Measurements from ENCODE around the gene WWOX.

The WWOX gene

GRCh38 chr16:78098087-78098486 lies 1.4 kb upstream of the WWOX start:
- peak overlapping the region; percentile 59 for H3K9ac ChIP-seq (ENCODE audit: insufficient read length)
- H3K9me3 ChIP-seq (ENCODE audit: low read depth, low read length) = no peaks in the 10 kb centered on the region
- no peaks in the 10 kb centered on the region for H3K36me3 ChIP-seq (ENCODE audit: insufficient read depth, low read length)
- DNase-seq (ENCODE audit: low read depth, low spot score) = peak; percentile 79
- no peak for TF ChIP-seq FOXP2 (optimal IDR thresholded peaks at IDR 0.05; ENCODE audit: control extremely low read depth, extremely low read length, insufficient read depth)
- peak overlapping the region; percentile 98 for H3K27ac ChIP-seq
- no peak overlapping the region for H3K4me3 ChIP-seq

- TF ChIP-seq FOXP2 (optimal IDR thresholded peaks at IDR 0.05; ENCODE audit: control extremely low read depth, extremely low read length, insufficient read depth) (no peak), EZH2 (IDR thresholded peaks at IDR 0.05) (no peak), POLR2AphosphoS5 (IDR thresholded peaks at IDR 0.05; ENCODE audit: borderline replicate concordance, low read depth, low read length) (no peak)
- Histone ChIP-seq H3K9me3 (ENCODE audit: low read depth, low read length) (no peaks in the 10 kb centered on the region), H3K9ac (ENCODE audit: insufficient read length) (peak overlapping the region; percentile 78), H3K27ac (peak overlapping the region; percentile 99), H3K4me3 (peak overlapping the region; percentile 77), H3K36me3 (ENCODE audit: insufficient read depth, low read length) (no peaks in the 10 kb centered on the region)
- no peak for DNase-seq (ENCODE audit: low read depth, low spot score)
These were observed 721 bp upstream of the WWOX start for GRCh38 chr16:78098595-78099270.

GRCh38 chr16:78100112-78100467 lies 636 bp downstream of the WWOX start:
- Histone ChIP-seq H3K36me3 (ENCODE audit: insufficient read depth, low read length) (no peaks in the 10 kb centered on the region), H3K9ac (ENCODE audit: insufficient read length) (peak overlapping the region; percentile 81), H3K4me3 (peak overlapping the region; percentile 77), H3K9me3 (ENCODE audit: low read depth, low read length) (no peaks in the 10 kb centered on the region), H3K27ac (peak overlapping the region; percentile 99; the same call in 1 of the 2 replicates)
- TF ChIP-seq EZH2 (IDR thresholded peaks at IDR 0.05) (no peak), FOXP2 (optimal IDR thresholded peaks at IDR 0.05; ENCODE audit: control extremely low read depth, extremely low read length, insufficient read depth) (no peak), POLR2AphosphoS5 (IDR thresholded peaks at IDR 0.05; ENCODE audit: borderline replicate concordance, low read depth, low read length) (no peak)
- DNase-seq (ENCODE audit: low read depth, low spot score) = no peak

- TF ChIP-seq EZH2 (IDR thresholded peaks at IDR 0.05) (no peak), FOXP2 (optimal IDR thresholded peaks at IDR 0.05; ENCODE audit: control extremely low read depth, extremely low read length, insufficient read depth) (no peak), POLR2AphosphoS5 (IDR thresholded peaks at IDR 0.05; ENCODE audit: borderline replicate concordance, low read depth, low read length) (no peak)
- no peaks in the 10 kb centered on the region for H3K36me3 ChIP-seq (ENCODE audit: insufficient read depth, low read length)
- no peak overlapping the region for H3K4me3 ChIP-seq
- H3K27ac ChIP-seq = no peak overlapping the region
- no peaks in the 10 kb centered on the region for H3K9me3 ChIP-seq (ENCODE audit: low read depth, low read length)
- no peak for DNase-seq (ENCODE audit: low read depth, low spot score)
- H3K9ac ChIP-seq (ENCODE audit: insufficient read length) = no peak overlapping the region
These were observed 2.7 kb downstream of the WWOX start for GRCh38 chr16:78102122-78102660.

- no peak for DNase-seq (ENCODE audit: low read depth, low spot score)
- TF ChIP-seq FOXP2 (optimal IDR thresholded peaks at IDR 0.05; ENCODE audit: control extremely low read depth, extremely low read length, insufficient read depth) = no peak
- no peak overlapping the region for H3K4me3 ChIP-seq
- no peaks in the 10 kb centered on the region for H3K9me3 ChIP-seq (ENCODE audit: low read depth, low read length)
- no peak overlapping the region for H3K27ac ChIP-seq
- H3K36me3 ChIP-seq (ENCODE audit: insufficient read depth, low read length) = no peaks in the 10 kb centered on the region
- no peak overlapping the region for H3K9ac ChIP-seq (ENCODE audit: insufficient read length)
These were observed 3.4 kb downstream of the WWOX start for GRCh38 chr16:78102865-78103264.

- DNase-seq (ENCODE audit: low read depth, low spot score) = no peak
- Histone ChIP-seq H3K9me3 (ENCODE audit: low read depth, low read length) (no peaks in the 10 kb centered on the region), H3K9ac (ENCODE audit: insufficient read length) (no peak overlapping the region), H3K4me3 (no peak overlapping the region), H3K27ac (no peak overlapping the region), H3K36me3 (ENCODE audit: insufficient read depth, low read length) (no peaks in the 10 kb centered on the region; the same call in 1 of the 2 replicates)
- TF ChIP-seq FOXP2 (optimal IDR thresholded peaks at IDR 0.05; ENCODE audit: control extremely low read depth, extremely low read length, insufficient read depth) = no peak
- no peak for TF ChIP-seq POLR2AphosphoS5 (IDR thresholded peaks at IDR 0.05; ENCODE audit: borderline replicate concordance, low read depth, low read length)
- no peak for TF ChIP-seq EZH2 (IDR thresholded peaks at IDR 0.05)
These were observed 6.1 kb downstream of the WWOX start for GRCh38 chr16:78105517-78105916.

- no peak for DNase-seq (ENCODE audit: low read depth, low spot score)
- Histone ChIP-seq H3K4me3 (no peak overlapping the region), H3K27ac (no peak overlapping the region), H3K36me3 (ENCODE audit: insufficient read depth, low read length) (peaks cover 3% of the 10 kb centered on the region; the same call in 1 of the 2 replicates), H3K9ac (ENCODE audit: insufficient read length) (no peak overlapping the region), H3K9me3 (ENCODE audit: low read depth, low read length) (no peaks in the 10 kb centered on the region)
- TF ChIP-seq FOXP2 (optimal IDR thresholded peaks at IDR 0.05; ENCODE audit: control extremely low read depth, extremely low read length, insufficient read depth) = no peak
- TF ChIP-seq EZH2 (IDR thresholded peaks at IDR 0.05) = no peak
- no peak for TF ChIP-seq POLR2AphosphoS5 (IDR thresholded peaks at IDR 0.05; ENCODE audit: borderline replicate concordance, low read depth, low read length)
These were observed 7.2 kb downstream of the WWOX start for GRCh38 chr16:78106686-78107085.

- no peak overlapping the region for H3K27ac ChIP-seq
- TF ChIP-seq FOXP2 (optimal IDR thresholded peaks at IDR 0.05; ENCODE audit: control extremely low read depth, extremely low read length, insufficient read depth) (no peak), EZH2 (IDR thresholded peaks at IDR 0.05) (no peak), POLR2AphosphoS5 (IDR thresholded peaks at IDR 0.05; ENCODE audit: borderline replicate concordance, low read depth, low read length) (no peak)
- H3K9ac ChIP-seq (ENCODE audit: insufficient read length) = no peak overlapping the region
- no peak overlapping the region for H3K4me3 ChIP-seq
- no peaks in the 10 kb centered on the region for H3K9me3 ChIP-seq (ENCODE audit: low read depth, low read length)
- DNase-seq (ENCODE audit: low read depth, low spot score) = no peak
- peaks cover 6% of the 10 kb centered on the region; the same call in 1 of the 2 replicates for H3K36me3 ChIP-seq (ENCODE audit: insufficient read depth, low read length)
These were observed 9.0 kb downstream of the WWOX start for GRCh38 chr16:78108451-78108850.

GRCh38 chr16:78113258-78113657 lies 13.8 kb downstream of the WWOX start:
- Histone ChIP-seq H3K4me3 (no peak overlapping the region), H3K27ac (no peak overlapping the region), H3K9ac (ENCODE audit: insufficient read length) (no peak overlapping the region), H3K9me3 (ENCODE audit: low read depth, low read length) (no peaks in the 10 kb centered on the region), H3K36me3 (ENCODE audit: insufficient read depth, low read length) (peaks cover 25% of the 10 kb centered on the region)
- TF ChIP-seq EZH2 (IDR thresholded peaks at IDR 0.05) (no peak), FOXP2 (optimal IDR thresholded peaks at IDR 0.05; ENCODE audit: control extremely low read depth, extremely low read length, insufficient read depth) (no peak), POLR2AphosphoS5 (IDR thresholded peaks at IDR 0.05; ENCODE audit: borderline replicate concordance, low read depth, low read length) (no peak)
- no peak for DNase-seq (ENCODE audit: low read depth, low spot score)

Measured in SK-N-MC (cell line).